ENCODE data around the gene SUCLG2.

SUCLG2 gene

DNA sequence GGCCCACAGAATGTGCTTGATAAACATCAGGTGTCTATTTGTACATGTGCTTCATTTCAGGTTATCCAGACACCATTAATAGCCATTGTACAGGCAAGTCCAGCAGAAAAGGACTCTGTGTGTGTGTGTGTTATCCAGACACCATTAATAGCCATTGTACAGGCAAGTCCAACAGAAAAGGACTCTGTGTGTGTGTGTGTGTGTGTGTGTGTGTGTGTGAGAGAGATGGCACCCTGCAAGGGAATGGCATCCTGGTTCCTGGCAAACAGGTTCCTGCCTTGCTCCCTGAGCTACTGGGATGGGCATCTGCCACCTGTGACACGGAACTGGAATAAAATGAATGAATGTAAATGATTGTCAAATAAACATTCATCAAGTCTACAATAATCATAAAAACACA is 11.7 kb downstream of the SUCLG2 start:
- no peak overlapping the region for H3K27ac ChIP-seq
- no peaks in the 10 kb centered on the region for H3K27me3 ChIP-seq (ENCODE audit: insufficient read depth, low read depth, severe bottlenecking)
- H3K9me3 ChIP-seq (ENCODE audit: severe bottlenecking) = no peaks in the 10 kb centered on the region
- no peaks in the 10 kb centered on the region for H3K36me3 ChIP-seq
- H3K4me3 ChIP-seq (ENCODE audit: low read depth, low read length) = no peak overlapping the region
- no peak for DNase-seq
- TF ChIP-seq, protein P1, sequence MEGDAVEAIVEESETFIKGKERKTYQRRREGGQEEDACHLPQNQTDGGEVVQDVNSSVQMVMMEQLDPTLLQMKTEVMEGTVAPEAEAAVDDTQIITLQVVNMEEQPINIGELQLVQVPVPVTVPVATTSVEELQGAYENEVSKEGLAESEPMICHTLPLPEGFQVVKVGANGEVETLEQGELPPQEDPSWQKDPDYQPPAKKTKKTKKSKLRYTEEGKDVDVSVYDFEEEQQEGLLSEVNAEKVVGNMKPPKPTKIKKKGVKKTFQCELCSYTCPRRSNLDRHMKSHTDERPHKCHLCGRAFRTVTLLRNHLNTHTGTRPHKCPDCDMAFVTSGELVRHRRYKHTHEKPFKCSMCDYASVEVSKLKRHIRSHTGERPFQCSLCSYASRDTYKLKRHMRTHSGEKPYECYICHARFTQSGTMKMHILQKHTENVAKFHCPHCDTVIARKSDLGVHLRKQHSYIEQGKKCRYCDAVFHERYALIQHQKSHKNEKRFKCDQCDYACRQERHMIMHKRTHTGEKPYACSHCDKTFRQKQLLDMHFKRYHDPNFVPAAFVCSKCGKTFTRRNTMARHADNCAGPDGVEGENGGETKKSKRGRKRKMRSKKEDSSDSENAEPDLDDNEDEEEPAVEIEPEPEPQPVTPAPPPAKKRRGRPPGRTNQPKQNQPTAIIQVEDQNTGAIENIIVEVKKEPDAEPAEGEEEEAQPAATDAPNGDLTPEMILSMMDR (IDR thresholded peaks at IDR 0.05; ENCODE audit: low read depth, low read length) = no peak

DNA sequence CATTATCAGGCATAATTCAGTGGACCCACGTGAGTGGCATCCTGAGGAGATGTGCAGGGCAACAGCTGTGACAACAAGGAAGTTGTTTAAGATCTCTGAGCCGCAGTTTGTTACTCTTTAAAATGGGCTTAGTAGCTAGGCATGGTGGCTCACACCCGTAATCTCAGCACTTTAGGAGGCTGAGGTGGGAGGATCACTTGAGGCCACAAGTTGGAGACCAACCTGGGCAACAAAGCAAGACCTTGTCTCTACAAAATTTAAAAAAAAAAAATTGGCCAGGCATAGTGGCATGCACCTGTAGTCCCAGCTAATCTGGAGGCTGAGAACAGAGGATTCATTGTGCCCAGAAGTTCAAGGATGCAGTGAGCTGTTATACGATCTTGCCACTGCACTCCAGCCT is 12.2 kb downstream of the SUCLG2 start:
- Histone ChIP-seq H3K27me3 (ENCODE audit: insufficient read depth, low read depth, severe bottlenecking) (no peaks in the 10 kb centered on the region), H3K27ac (no peak overlapping the region), H3K9me3 (ENCODE audit: severe bottlenecking) (no peaks in the 10 kb centered on the region), H3K4me3 (ENCODE audit: low read depth, low read length) (no peak overlapping the region), H3K36me3 (no peaks in the 10 kb centered on the region)
- TF ChIP-seq, protein P1 (IDR thresholded peaks at IDR 0.05; ENCODE audit: low read depth, low read length) = no peak
- DNase-seq = no peak

DNA sequence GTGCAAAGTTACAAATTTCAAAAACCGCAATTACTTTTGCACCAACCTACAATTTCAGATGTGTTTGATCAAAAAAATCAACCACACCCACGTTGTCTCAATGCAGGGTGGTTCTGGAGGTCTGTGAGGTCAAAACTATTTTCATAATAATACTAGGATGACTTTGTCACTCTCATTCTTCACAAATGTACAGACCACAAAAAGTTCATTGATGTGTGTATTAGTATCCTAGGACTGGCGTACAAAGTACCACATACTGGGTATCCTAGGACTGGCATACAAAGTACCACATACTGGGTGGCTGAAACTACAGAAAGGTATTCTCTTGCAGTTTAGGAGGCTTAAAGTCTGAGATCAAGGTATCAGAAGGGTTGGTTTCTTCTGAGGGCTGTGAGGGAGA is 13.0 kb downstream of the SUCLG2 start:
- Histone ChIP-seq H3K9me3 (ENCODE audit: severe bottlenecking) (no peaks in the 10 kb centered on the region), H3K27me3 (ENCODE audit: insufficient read depth, low read depth, severe bottlenecking) (no peaks in the 10 kb centered on the region), H3K4me3 (ENCODE audit: low read depth, low read length) (no peak overlapping the region), H3K36me3 (no peaks in the 10 kb centered on the region), H3K27ac (no peak overlapping the region)
- TF ChIP-seq, protein P1 (IDR thresholded peaks at IDR 0.05; ENCODE audit: low read depth, low read length) = no peak
- DNase-seq = no peak

DNA sequence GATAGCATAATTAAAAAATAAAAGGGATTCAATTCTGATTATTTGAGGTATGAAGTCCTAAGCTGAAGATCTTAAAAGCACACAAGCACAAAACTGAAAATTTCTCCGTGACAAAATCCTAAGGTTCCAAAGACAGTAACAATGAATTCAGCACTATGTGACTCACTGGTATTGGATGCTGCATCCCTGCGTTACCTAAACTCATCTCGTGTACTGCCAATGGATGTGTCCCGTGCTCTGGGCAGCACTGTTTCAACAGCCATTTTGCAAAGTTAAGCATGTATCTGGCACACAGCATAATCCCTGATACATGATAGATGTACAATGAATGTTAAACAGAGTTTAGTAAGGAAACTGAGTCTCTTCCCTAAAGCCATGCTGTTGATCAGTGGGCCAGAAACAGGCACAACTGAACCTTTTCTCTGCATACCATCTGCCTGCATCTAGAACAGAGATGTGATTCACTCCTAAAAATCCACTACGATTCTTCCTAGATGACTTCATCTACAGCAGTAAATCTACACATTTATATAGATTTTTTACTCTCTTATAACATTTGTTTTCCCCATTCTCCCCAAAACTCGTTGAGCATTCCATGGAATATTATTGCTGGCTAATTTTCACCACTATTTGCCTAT is 14.3 kb downstream of the SUCLG2 start:
- Histone ChIP-seq H3K4me3 (ENCODE audit: low read depth, low read length) (no peak overlapping the region), H3K9me3 (ENCODE audit: severe bottlenecking) (no peaks in the 10 kb centered on the region), H3K27me3 (ENCODE audit: insufficient read depth, low read depth, severe bottlenecking) (no peaks in the 10 kb centered on the region), H3K36me3 (no peaks in the 10 kb centered on the region), H3K27ac (no peak overlapping the region)
- no peak for DNase-seq
- TF ChIP-seq, protein P1 (IDR thresholded peaks at IDR 0.05; ENCODE audit: low read depth, low read length) = no peak

DNA sequence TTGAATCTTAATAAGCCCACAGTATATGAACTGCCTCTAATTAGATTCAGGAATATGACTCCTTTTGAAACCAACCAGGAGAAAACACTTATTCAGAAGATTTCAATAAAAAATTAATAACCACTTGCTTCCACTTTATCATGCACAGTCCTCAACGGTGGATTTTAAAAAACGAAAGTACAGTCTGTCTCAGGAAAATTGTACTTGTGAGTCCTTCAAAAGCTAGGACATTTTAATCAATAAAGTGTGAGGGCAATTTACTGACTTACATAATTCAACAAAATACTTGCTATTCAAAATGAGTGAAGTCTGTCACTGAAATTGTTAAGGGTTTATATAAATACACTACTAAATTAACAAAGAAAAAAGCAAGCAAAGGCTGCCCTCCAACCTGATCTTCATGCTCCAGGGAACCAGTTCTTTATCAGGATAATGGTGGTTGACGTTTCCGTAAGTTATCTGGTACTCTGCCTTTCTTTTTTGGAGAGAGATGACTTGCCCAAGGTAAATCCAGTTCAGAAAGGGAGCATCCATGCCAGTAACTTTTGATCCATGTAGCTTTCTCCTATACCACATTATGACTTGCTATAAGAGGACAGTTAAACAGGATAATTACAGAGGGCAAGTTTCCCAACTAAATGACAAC is 17.0 kb downstream of the SUCLG2 start:
- DNase-seq = no peak
- no peaks in the 10 kb centered on the region for H3K9me3 ChIP-seq (ENCODE audit: severe bottlenecking)
- H3K27ac ChIP-seq = no peak overlapping the region
- TF ChIP-seq, protein P1 (IDR thresholded peaks at IDR 0.05; ENCODE audit: low read depth, low read length) = no peak
- no peaks in the 10 kb centered on the region for H3K27me3 ChIP-seq (ENCODE audit: insufficient read depth, low read depth, severe bottlenecking)
- no peak overlapping the region for H3K4me3 ChIP-seq (ENCODE audit: low read depth, low read length)
- H3K36me3 ChIP-seq = no peaks in the 10 kb centered on the region

DNA sequence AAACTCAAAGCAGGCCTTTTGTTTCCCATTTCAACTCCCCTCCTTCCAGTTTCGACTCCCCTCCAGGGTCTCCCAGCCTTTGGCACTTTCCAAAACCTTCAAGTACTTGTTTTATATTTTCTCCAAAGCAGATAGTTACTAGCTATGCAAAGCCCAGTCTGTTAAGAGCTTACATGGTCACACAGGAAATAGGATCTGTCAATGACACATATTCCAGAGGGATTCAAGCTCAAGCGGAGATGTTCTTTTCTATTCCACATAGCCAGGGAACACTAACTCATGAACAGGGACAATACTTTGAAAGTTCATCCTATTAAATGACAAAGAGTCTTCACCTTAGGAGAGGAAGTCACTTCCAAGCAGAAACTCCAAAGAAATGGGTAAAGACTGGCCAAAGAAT is 18.6 kb downstream of the SUCLG2 start:
- Histone ChIP-seq H3K27me3 (ENCODE audit: insufficient read depth, low read depth, severe bottlenecking) (no peaks in the 10 kb centered on the region), H3K4me3 (ENCODE audit: low read depth, low read length) (no peak overlapping the region), H3K36me3 (no peaks in the 10 kb centered on the region), H3K27ac (no peak overlapping the region), H3K9me3 (ENCODE audit: severe bottlenecking) (no peaks in the 10 kb centered on the region)
- no peak for DNase-seq
- TF ChIP-seq, protein P1 (IDR thresholded peaks at IDR 0.05; ENCODE audit: low read depth, low read length) = no peak

All from WERI-Rb-1 (cell line).